Omental fat pad (tissue), 4 donors: ENCODE results near the gene YRDC. TPM values are rescaled to one million over a fixed set of nuclear protein-coding genes. Genes with fewer than 3 reads are reported as not detected.

Source experiments
- ATAC-seq: fragments of 150-250 bp; one replicate; pipeline ENCODE4 v1.9.1; 2016; ENCODE audit warnings: mild to moderate bottlenecking, moderate library complexity; ENCODE audit not compliant: low FRiP score
- DNase-seq: peaks from one replicate; pipeline ENCODE4 v3.0.0-alpha.2; 2019; ENCODE audit warnings: low spot score
- total RNA-seq, 4 donors: library from RNA; depleted of rRNA; stranded (reverse); fragments of >200 nt; gene quantifications; one replicate each; pipeline ENCODE4 v1.1.0, GENCODE V29; 2016
- TF ChIP-seq, protein P1 (sequence below), 3 donors: fragments of 450-650 bp; IDR thresholded peaks; one replicate each; pipeline ENCODE4 v1.5.1; 2016 to 2017; ENCODE audit warnings: antibody characterized with exemption in 3 of 3, mild to moderate bottlenecking in 3 of 3, moderate library complexity in 2 of 3

YRDC gene
- total RNA-seq, 4 donors from 2014 or later: 14.7 to 28.6 (median 16.0) TPM

DNA sequence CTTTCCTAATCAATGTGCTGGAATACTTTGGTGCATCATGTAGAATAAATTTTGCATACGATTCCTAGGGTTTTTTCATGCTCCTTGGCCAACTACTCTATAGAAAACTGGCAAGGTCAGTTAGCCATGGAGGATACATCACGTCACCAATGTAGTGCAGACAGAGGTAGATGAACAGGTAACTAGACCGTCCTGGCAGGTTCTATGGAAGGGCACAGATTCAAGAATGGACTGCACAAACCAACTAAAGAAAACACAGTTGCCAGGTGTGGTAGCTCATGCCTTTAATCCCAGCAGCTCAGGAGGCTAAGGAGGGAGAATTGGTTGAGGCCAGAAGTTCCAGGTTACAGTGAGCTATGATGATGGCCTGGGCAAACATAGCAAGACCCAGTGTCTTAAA, 41.5 kb upstream of the YRDC start:
- TF ChIP-seq, protein P1, sequence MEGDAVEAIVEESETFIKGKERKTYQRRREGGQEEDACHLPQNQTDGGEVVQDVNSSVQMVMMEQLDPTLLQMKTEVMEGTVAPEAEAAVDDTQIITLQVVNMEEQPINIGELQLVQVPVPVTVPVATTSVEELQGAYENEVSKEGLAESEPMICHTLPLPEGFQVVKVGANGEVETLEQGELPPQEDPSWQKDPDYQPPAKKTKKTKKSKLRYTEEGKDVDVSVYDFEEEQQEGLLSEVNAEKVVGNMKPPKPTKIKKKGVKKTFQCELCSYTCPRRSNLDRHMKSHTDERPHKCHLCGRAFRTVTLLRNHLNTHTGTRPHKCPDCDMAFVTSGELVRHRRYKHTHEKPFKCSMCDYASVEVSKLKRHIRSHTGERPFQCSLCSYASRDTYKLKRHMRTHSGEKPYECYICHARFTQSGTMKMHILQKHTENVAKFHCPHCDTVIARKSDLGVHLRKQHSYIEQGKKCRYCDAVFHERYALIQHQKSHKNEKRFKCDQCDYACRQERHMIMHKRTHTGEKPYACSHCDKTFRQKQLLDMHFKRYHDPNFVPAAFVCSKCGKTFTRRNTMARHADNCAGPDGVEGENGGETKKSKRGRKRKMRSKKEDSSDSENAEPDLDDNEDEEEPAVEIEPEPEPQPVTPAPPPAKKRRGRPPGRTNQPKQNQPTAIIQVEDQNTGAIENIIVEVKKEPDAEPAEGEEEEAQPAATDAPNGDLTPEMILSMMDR (IDR thresholded peaks at IDR 0.05): no peak
- no peak for ATAC-seq

DNA sequence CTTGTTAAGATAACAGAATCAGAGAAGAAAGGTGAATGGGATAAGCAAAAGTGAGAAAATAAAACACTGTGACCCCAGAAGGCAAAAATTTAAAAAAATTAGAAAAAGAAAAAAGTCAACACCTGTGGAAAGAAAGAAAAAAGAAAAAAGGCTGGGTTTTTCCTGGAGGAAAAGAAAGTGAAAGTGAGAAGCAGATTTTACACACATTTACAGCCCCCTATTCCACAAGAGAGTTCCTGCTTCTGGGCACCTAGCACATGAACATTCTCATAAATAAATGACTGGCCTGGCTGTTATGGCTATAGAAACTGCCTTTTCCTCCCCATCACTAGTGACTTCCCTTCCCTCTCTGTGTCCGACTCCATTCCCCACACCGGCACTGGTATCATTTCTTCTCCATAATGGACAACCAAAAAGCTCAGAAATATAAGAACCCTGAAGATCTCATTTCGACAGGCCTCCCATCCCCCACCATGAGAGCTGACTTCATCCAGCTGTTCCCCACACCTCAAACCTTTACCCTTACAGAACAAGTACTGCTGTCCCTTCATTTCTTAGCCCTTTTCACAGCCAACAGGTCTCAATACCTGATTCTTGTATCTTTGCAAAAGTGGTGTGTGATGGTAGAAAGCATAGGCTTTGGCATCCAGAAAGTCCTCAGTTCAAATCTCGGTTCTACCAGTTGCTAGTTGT, 38.8 kb upstream of the YRDC start:
- ATAC-seq: no peak
- TF ChIP-seq, protein P1 (IDR thresholded peaks at IDR 0.05): no peak
- no peak for DNase-seq

More for the DNA sequence above, 41.5 kb upstream of the YRDC start:
- DNase-seq: no peak

- ATAC-seq (peak; percentile 22), DNase-seq (no peak)
- TF ChIP-seq, protein P1 (IDR thresholded peaks at IDR 0.05): no peak
These were observed 37.8 kb upstream of the YRDC start for GRCh38 chr1:37845786-37846185.

GRCh38 chr1:37845049-37845646, 37.1 kb upstream of the YRDC start:
- ATAC-seq: no peak
- no peak for DNase-seq
- TF ChIP-seq, protein P1 (IDR thresholded peaks at IDR 0.05): no peak

DNA sequence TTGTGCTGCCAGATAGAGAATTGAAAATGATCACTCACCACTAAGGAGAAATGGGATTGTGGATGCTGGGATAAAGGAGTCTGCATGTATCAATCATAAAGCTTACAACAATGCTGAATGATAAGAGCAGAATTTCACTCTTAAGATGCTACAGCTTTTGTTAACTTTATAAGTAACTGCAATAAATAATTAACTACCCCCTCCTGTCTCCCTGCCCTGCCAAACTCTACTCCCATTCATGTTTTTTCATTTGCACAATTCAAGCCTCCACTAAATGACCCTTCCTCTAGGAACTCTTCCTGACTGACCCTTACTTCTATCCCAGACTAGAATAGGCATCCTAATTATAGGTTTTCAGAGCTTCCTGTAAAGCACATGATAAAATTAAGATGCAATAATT, 36.5 kb upstream of the YRDC start:
- DNase-seq: no peak
- TF ChIP-seq, protein P1 (IDR thresholded peaks at IDR 0.05): no peak
- no peak for ATAC-seq

- DNase-seq (no peak), ATAC-seq (no peak)
- TF ChIP-seq, protein P1 (IDR thresholded peaks at IDR 0.05): no peak
These were observed 33.6 kb upstream of the YRDC start for GRCh38 chr1:37841652-37842051.

DNA sequence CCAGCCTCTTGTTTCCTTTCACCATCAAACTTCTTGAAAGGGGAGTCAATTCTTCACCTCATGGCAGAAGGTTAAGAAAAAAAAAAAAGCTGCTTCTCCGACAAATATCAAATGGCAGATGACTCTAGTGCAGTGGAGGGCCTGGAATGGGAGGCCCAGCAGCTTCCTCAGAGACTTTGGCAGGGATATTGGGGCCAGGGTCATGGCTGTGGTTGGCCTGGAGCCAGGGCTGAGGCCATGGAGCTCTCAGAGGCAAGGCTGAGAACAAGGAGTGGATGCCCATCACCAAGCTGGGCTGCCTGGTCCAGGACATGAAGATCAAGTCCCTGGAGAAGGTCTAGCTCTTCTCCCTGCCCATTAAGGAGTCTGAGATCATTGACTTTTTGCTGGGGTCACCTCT, 32.7 kb upstream of the YRDC start:
- ATAC-seq (no peak), DNase-seq (no peak)
- TF ChIP-seq, protein P1 (IDR thresholded peaks at IDR 0.05): no peak
